GM18520 (cell line): ENCODE measurements around the gene SLC6A1.

Experiments used
- ATAC-seq: cut with Tn5 transposase; IDR thresholded peaks from one replicate; pipeline ENCODE4 v1.9.1; 2021; ENCODE audit not compliant: unreplicated experiment

The SLC6A1 gene

GRCh38 chr3:10992943-10993728 lies 588 bp downstream of the SLC6A1 start:
- no peak for ATAC-seq

GRCh38 chr3:10993729-10994065 lies 1.1 kb downstream of the SLC6A1 start:
- no peak for ATAC-seq

- no peak for ATAC-seq
Measured at GRCh38 chr3:10994306-10994705, 1.8 kb downstream of the SLC6A1 start.

- no peak for ATAC-seq
Measured at GRCh38 chr3:10995871-10996270, 3.3 kb downstream of the SLC6A1 start.

GRCh38 chr3:10996345-10997013 lies 3.9 kb downstream of the SLC6A1 start:
- ATAC-seq: no peak

- no peak for ATAC-seq
Measured at GRCh38 chr3:10997196-10997595, 4.6 kb downstream of the SLC6A1 start.

- ATAC-seq: no peak
Measured at GRCh38 chr3:10998542-10998941, 6.0 kb downstream of the SLC6A1 start.

- no peak for ATAC-seq
Measured at GRCh38 chr3:10999221-11000107, 6.9 kb downstream of the SLC6A1 start.

GRCh38 chr3:11000528-11000927 lies 8.0 kb downstream of the SLC6A1 start:
- no peak for ATAC-seq

- no peak for ATAC-seq
Measured at GRCh38 chr3:11001020-11001657, 8.6 kb downstream of the SLC6A1 start.

GRCh38 chr3:11001658-11002021 lies 9.1 kb downstream of the SLC6A1 start:
- ATAC-seq: no peak

GRCh38 chr3:11002371-11002807 lies 9.8 kb downstream of the SLC6A1 start:
- no peak for ATAC-seq

- ATAC-seq: no peak
Measured at GRCh38 chr3:11004563-11004962, 12.0 kb downstream of the SLC6A1 start.

GRCh38 chr3:11005686-11006256 lies 13.2 kb downstream of the SLC6A1 start:
- ATAC-seq: no peak

GRCh38 chr3:11006986-11007933 lies 14.7 kb downstream of the SLC6A1 start:
- ATAC-seq: no peak

- no peak for ATAC-seq
Measured at GRCh38 chr3:11009898-11010297, 17.4 kb downstream of the SLC6A1 start.

GRCh38 chr3:11010426-11011165 lies 18.0 kb downstream of the SLC6A1 start:
- ATAC-seq: no peak

- no peak for ATAC-seq
Measured at GRCh38 chr3:11014253-11014652, 21.7 kb downstream of the SLC6A1 start.

GRCh38 chr3:11014752-11015151 lies 22.2 kb downstream of the SLC6A1 start:
- ATAC-seq: no peak
